ENCODE results near the gene PASK. TPM values are rescaled to one million over a fixed set of nuclear protein-coding genes. Genes with fewer than 3 reads are reported as not detected.

Gene PASK
- total and polyA plus RNA-seq, 2 donors (not counting 1 experiment from before 2014, with no cell fraction given): 48.2 to 144 TPM

DNA sequence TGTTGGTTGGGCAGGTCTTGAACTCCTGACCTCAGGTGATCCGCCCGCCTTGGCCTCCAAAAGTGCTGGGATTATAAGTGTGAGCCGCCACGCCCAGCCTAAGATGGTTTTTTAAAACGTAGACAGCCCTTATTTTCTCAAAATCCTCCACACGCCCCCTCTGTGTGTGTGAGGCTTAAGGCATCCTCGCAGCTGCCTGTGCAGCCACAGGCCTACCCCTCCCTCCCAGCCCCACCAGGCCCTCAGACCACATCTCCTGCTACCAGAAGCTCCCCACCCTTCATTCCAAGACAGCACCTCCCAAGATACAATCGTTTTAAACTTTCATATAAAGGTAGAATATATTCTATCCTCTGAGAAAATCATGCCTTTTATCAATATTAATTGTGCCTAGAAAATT, 44.0 kb upstream of the PASK start:
- intact Hi-C loops (cut with micrococcal nuclease): no loop called here
- no peaks in the 10 kb centered on the region for H3K9me3 Mint-ChIP-seq (ENCODE audit: insufficient read depth)
- no peak overlapping the region for H3K9ac ChIP-seq (ENCODE audit: low read length)
- H3K9me3 ChIP-seq (ENCODE audit: control extremely low read depth in 1 of 3, control insufficient read depth in 2 of 3, insufficient read depth in 1 of 3, low read length in 2 of 3): peaks cover 0 to 3% (median 0%) of the 10 kb centered on the region in 3 donors
- H3K4me1 Mint-ChIP-seq: peaks cover 4% of the 10 kb centered on the region
- H2AFZ ChIP-seq (ENCODE audit: insufficient read depth, low read depth, low read length, poor library complexity, severe bottlenecking): no peak overlapping the region
- no peaks in the 10 kb centered on the region for H3K36me3 ChIP-seq (replicated peaks in 1 of 2; ENCODE audit: control extremely low read depth in 1 of 2, control insufficient read depth in 1 of 2, extremely low read depth in 1 of 2, insufficient read depth in 2 of 2, low read length in 1 of 2)
- no peaks in the 10 kb centered on the region for H4K20me1 ChIP-seq (ENCODE audit: control insufficient read depth, insufficient read depth, low read length, poor library complexity, severe bottlenecking)
- WGBS (ENCODE audit: insufficient coverage): no CpG with 5 or more reads among the region's 8 CpGs
- DNase-seq (no peak), ATAC-seq (ENCODE audit: low read depth) (no peak)
- CTCF ChIA-PET: no interaction called here
- no peak for TF ChIP-seq EZH2 (IDR thresholded peaks at IDR 0.05; ENCODE audit: borderline replicate concordance, insufficient read depth, low read depth, low read length, poor library complexity, severe bottlenecking)
- TF ChIP-seq, protein P1, sequence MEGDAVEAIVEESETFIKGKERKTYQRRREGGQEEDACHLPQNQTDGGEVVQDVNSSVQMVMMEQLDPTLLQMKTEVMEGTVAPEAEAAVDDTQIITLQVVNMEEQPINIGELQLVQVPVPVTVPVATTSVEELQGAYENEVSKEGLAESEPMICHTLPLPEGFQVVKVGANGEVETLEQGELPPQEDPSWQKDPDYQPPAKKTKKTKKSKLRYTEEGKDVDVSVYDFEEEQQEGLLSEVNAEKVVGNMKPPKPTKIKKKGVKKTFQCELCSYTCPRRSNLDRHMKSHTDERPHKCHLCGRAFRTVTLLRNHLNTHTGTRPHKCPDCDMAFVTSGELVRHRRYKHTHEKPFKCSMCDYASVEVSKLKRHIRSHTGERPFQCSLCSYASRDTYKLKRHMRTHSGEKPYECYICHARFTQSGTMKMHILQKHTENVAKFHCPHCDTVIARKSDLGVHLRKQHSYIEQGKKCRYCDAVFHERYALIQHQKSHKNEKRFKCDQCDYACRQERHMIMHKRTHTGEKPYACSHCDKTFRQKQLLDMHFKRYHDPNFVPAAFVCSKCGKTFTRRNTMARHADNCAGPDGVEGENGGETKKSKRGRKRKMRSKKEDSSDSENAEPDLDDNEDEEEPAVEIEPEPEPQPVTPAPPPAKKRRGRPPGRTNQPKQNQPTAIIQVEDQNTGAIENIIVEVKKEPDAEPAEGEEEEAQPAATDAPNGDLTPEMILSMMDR (IDR thresholded peaks at IDR 0.05): no peak
- H3K4me1 ChIP-seq (ENCODE audit: control insufficient read depth in 2 of 2, insufficient read depth in 2 of 2, low read length in 2 of 2): peaks cover 0 to 7% of the 10 kb centered on the region in 2 donors
- H3K4me3 ChIP-seq (ENCODE audit: control extremely low read depth in 1 of 5, extremely low read depth in 1 of 5, insufficient read depth in 1 of 5, low read depth in 2 of 5, low read length in 4 of 5): no peak overlapping the region
- no peaks in the 10 kb centered on the region for H3K27me3 ChIP-seq (replicated peaks in 1 of 4; ENCODE audit: control extremely low read depth in 1 of 4, control insufficient read depth in 3 of 4, insufficient read depth in 4 of 4, low read length in 3 of 4)
- no peak overlapping the region for H3K27ac ChIP-seq (ENCODE audit: low read length in 2 of 2)
- no peaks in the 10 kb centered on the region for H3K79me2 ChIP-seq (ENCODE audit: control insufficient read depth, insufficient read depth, low read length)
- H3K4me2 ChIP-seq (replicated peaks; ENCODE audit: low read depth, low read length, poor library complexity, severe bottlenecking): no peak overlapping the region
- POLR2A ChIA-PET: no interaction called here
- H3K4me3 Mint-ChIP-seq: no peak overlapping the region
- no peaks in the 10 kb centered on the region for H3K27me3 Mint-ChIP-seq
- no peak overlapping the region for H3K27ac Mint-ChIP-seq

DNA sequence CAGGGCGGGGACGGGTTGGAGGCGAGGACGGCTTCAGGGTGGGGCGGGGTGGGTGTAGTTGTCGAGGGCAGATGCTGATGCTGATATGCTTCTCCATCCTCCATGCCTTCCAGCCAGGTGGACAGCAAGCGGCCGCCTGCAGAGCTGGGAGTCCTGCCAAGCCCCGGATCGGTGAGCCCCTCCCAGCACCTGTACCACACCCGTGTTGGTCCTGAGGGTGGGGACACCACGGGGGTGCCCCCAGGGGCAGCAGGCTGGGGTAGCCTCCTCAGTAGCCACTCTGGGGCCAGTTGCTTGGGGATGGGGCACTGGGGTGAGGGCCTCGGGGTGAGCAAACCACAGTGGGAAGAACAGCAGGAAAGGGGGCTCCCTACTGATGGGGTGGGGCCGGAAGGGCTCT, 41.8 kb upstream of the PASK start:
- H3K79me2 ChIP-seq (ENCODE audit: control insufficient read depth, insufficient read depth, low read length): no peaks in the 10 kb centered on the region
- H2AFZ ChIP-seq (ENCODE audit: insufficient read depth, low read depth, low read length, poor library complexity, severe bottlenecking): no peak overlapping the region
- no peak for TF ChIP-seq EZH2 (IDR thresholded peaks at IDR 0.05; ENCODE audit: borderline replicate concordance, insufficient read depth, low read depth, low read length, poor library complexity, severe bottlenecking)
- 72% methylated on average over 4 of the region's 14 CpGs for WGBS (ENCODE audit: insufficient coverage)
- DNase-seq: no peak
- CTCF ChIA-PET: no interaction called here
- H3K4me1 ChIP-seq (ENCODE audit: control insufficient read depth in 2 of 2, insufficient read depth in 2 of 2, low read length in 2 of 2): peaks cover 0 to 12% of the 10 kb centered on the region in 2 donors
- no peaks in the 10 kb centered on the region for H3K27me3 ChIP-seq (replicated peaks in 1 of 4; ENCODE audit: control extremely low read depth in 1 of 4, control insufficient read depth in 3 of 4, insufficient read depth in 4 of 4, low read length in 3 of 4)
- no peak overlapping the region for H3K9ac ChIP-seq (ENCODE audit: low read length)
- H3K4me2 ChIP-seq (replicated peaks; ENCODE audit: low read depth, low read length, poor library complexity, severe bottlenecking): no peak overlapping the region
- Mint-ChIP-seq H3K27ac (no peak overlapping the region), H3K27me3 (no peaks in the 10 kb centered on the region), H3K4me1 (peaks cover 7% of the 10 kb centered on the region), H3K4me3 (no peak overlapping the region), H3K9me3 (ENCODE audit: insufficient read depth) (no peaks in the 10 kb centered on the region)
- H3K36me3 ChIP-seq (replicated peaks in 1 of 2; ENCODE audit: control extremely low read depth in 1 of 2, control insufficient read depth in 1 of 2, extremely low read depth in 1 of 2, insufficient read depth in 2 of 2, low read length in 1 of 2): no peaks in the 10 kb centered on the region
- no peak overlapping the region for H3K4me3 ChIP-seq (ENCODE audit: control extremely low read depth in 1 of 5, extremely low read depth in 1 of 5, insufficient read depth in 1 of 5, low read depth in 2 of 5, low read length in 4 of 5)
- no peak overlapping the region for H3K27ac ChIP-seq (ENCODE audit: low read length in 2 of 2)
- no peaks in the 10 kb centered on the region for H4K20me1 ChIP-seq (ENCODE audit: control insufficient read depth, insufficient read depth, low read length, poor library complexity, severe bottlenecking)
- POLR2A ChIA-PET: no interaction called here
- intact Hi-C loops (cut with micrococcal nuclease): no loop called here
- ATAC-seq (ENCODE audit: low read depth): no peak
- peaks cover 0 to 3% (median 0%) of the 10 kb centered on the region in 3 donors for H3K9me3 ChIP-seq (ENCODE audit: control extremely low read depth in 1 of 3, control insufficient read depth in 2 of 3, insufficient read depth in 1 of 3, low read length in 2 of 3)

All from B cell (primary cell).